B cell (primary cell): Measurements from ENCODE around the gene GRM8. TPM values are rescaled to one million over a fixed set of nuclear protein-coding genes. Genes with fewer than 3 reads are reported as not detected.

Experiments
- ATAC-seq: fragments of 200-7000 bp; cut with Tn5 transposase; one replicate; pipeline ENCODE4 v1.10.0; 2021; ENCODE audit warnings: low read depth, mild to moderate bottlenecking, moderate number of reproducible peaks, moderate library complexity
- CTCF ChIA-PET: fragments of 350-600 bp; sonication (Branson Sonifier 250); formaldehyde crosslinking; loops from one replicate; lab custom pipeline; 2021; ENCODE audit warnings: antibody characterized with exemption, inconsistent platforms; lab: Charles Lee
- POLR2A ChIA-PET: fragments of 350-600 bp; sonication (Branson Sonifier 250); formaldehyde crosslinking; loops from one replicate; lab custom pipeline; 2021; ENCODE audit warnings: antibody characterized with exemption; lab: Charles Lee
- DNase-seq: peaks from one replicate; pipeline ENCODE4 v3.0.0; 2013
- H2AFZ ChIP-seq: 2 replicates; pipeline ENCODE4 v1.6.1; 2012; ENCODE audit warnings: mild to moderate bottlenecking, low read depth, low read length; ENCODE audit not compliant: insufficient read depth, poor library complexity, severe bottlenecking
- H3K27ac ChIP-seq, 2 donors: 1 replicate in 1 of 2; 2 replicates in 1 of 2; pipeline ENCODE4 v1.5.1; 2012 to 2013; ENCODE audit warnings: low read length in 2 of 2, mild to moderate bottlenecking in 2 of 2, moderate library complexity in 1 of 2
- H3K27me3 ChIP-seq, 4 experiments: fragments of 200-600 bp in 1 of 4; sonication (generic) in 1 of 4; replicated peaks in 1 of 4; 1 replicate in 2 of 4; 2 replicates in 2 of 4; pipeline versions ENCODE4 v1.6.1 to v1.7.0; 2013 to 2016; ENCODE audit warnings: low read length in 3 of 4, mild to moderate bottlenecking in 2 of 4, mixed read lengths in 1 of 4, moderate library complexity in 1 of 4; ENCODE audit not compliant: insufficient read depth in 4 of 4, control insufficient read depth in 3 of 4; ENCODE audit errors: control extremely low read depth in 1 of 4
- H3K36me3 ChIP-seq, 2 experiments: replicated peaks in 1 of 2; 1 replicate in 1 of 2; 2 replicates in 1 of 2; pipeline versions ENCODE4 v1.6.1 to v1.7.1; 2013; ENCODE audit warnings: low read length in 1 of 2; ENCODE audit not compliant: insufficient read depth in 2 of 2, control insufficient read depth in 1 of 2; ENCODE audit errors: control extremely low read depth in 1 of 2, extremely low read depth in 1 of 2
- H3K4me1 ChIP-seq, 2 donors: fragments of 200-600 bp in 1 of 2; sonication (generic) in 1 of 2; 1 replicate in 1 of 2; 2 replicates in 1 of 2; pipeline versions ENCODE4 v1.5.1 to v1.6.1; 2013 to 2017; ENCODE audit warnings: low read length in 2 of 2; ENCODE audit not compliant: control insufficient read depth in 2 of 2, insufficient read depth in 2 of 2
- H3K4me2 ChIP-seq: replicated peaks from 2 replicates; pipeline ENCODE3; 2012; ENCODE audit warnings: mild to moderate bottlenecking, low read depth, low read length; ENCODE audit not compliant: poor library complexity, severe bottlenecking
- H3K4me3 ChIP-seq, 5 experiments: fragments of 200-600 bp in 1 of 5; sonication (generic) in 1 of 5; 1 replicate in 3 of 5; 2 replicates in 2 of 5; pipeline versions ENCODE4 v1.5.1 to v1.7.0; 2011 to 2016; ENCODE audit warnings: low read length in 4 of 5, mild to moderate bottlenecking in 4 of 5, low read depth in 2 of 5, control low read depth in 1 of 5, moderate library complexity in 1 of 5; ENCODE audit not compliant: insufficient read depth in 1 of 5; ENCODE audit errors: control extremely low read depth in 1 of 5, extremely low read depth in 1 of 5
- H3K79me2 ChIP-seq: fragments of 200-600 bp; sonication (generic); one replicate; pipeline ENCODE4 v1.6.0; 2016; ENCODE audit warnings: low read length; ENCODE audit not compliant: control insufficient read depth, insufficient read depth
- H3K9ac ChIP-seq: fragments of 200-600 bp; sonication (generic); 2 replicates; pipeline ENCODE4 v1.6.1; 2017; ENCODE audit warnings: mild to moderate bottlenecking, low read length, moderate library complexity
- H3K9me3 ChIP-seq, 3 donors: one replicate each; pipeline versions ENCODE4 v1.6.1 to v1.7.1; 2013; ENCODE audit warnings: low read length in 2 of 3; ENCODE audit not compliant: control insufficient read depth in 2 of 3, insufficient read depth in 1 of 3; ENCODE audit errors: control extremely low read depth in 1 of 3
- H4K20me1 ChIP-seq: 2 replicates; pipeline ENCODE4 v1.6.0; 2012; ENCODE audit warnings: mild to moderate bottlenecking, low read length; ENCODE audit not compliant: insufficient read depth, control insufficient read depth, poor library complexity, severe bottlenecking
- H3K27ac Mint-ChIP-seq: one replicate; pipeline ENCODE4 v1.8.0; 2021; ENCODE audit warnings: mixed read lengths
- H3K27me3 Mint-ChIP-seq: one replicate; pipeline ENCODE4 v1.8.0; 2021; ENCODE audit warnings: mixed read lengths
- H3K4me1 Mint-ChIP-seq: one replicate; pipeline ENCODE4 v1.8.0; 2021; ENCODE audit warnings: mixed read lengths
- H3K4me3 Mint-ChIP-seq: one replicate; pipeline ENCODE4 v1.8.0; 2021; ENCODE audit warnings: mixed read lengths
- H3K9me3 Mint-ChIP-seq: one replicate; pipeline ENCODE4 v1.8.0; 2022; ENCODE audit warnings: mixed read lengths; ENCODE audit not compliant: insufficient read depth
- CTCF ChIP-seq: fragments of 200-600 bp; IDR thresholded peaks from one replicate; pipeline ENCODE4 v1.8.0; 2022; ENCODE audit warnings: antibody characterized with exemption, mild to moderate bottlenecking
- EZH2 ChIP-seq: IDR thresholded peaks from 2 replicates; pipeline ENCODE4 v1.6.1; 2012; ENCODE audit warnings: borderline replicate concordance, low read depth, mild to moderate bottlenecking, moderate library complexity, low read length; ENCODE audit not compliant: insufficient read depth, poor library complexity, severe bottlenecking
- whole genome bisulfite sequencing: methylation state at CpG from one replicate; pipeline ENCODE4 v1.1.5; 2013; ENCODE audit warnings: missing lambda C conversion rate; ENCODE audit not compliant: insufficient coverage; 5-methylcytosine and 5-hydroxymethylcytosine counted together
- intact Hi-C: fragments of 100-400 bp; cut with micrococcal nuclease; formaldehyde crosslinking; loops from one replicate; pipeline ENCODE4 v1.10.0; 2022
- polyA plus RNA-seq: library from polyadenylated mRNA; depleted of rRNA; stranded (reverse); fragments of >200 nt; gene quantifications from 2 replicates; pipeline ENCODE4 v1.2.3, GENCODE V29; 2012
- total RNA-seq, 2 donors: library from RNA; stranded (reverse); fragments of 120-200 nt in 1 of 2; gene quantifications; 1 replicate in 1 of 2; 2 replicates in 1 of 2; pipeline versions ENCODE4 v1.2.3 to v1.2.4, GENCODE V29; 2013 to 2022

Gene GRM8
- total and polyA plus RNA-seq, 2 donors (not counting 1 experiment from before 2014, with no cell fraction given): not detected

- Histone ChIP-seq H2AFZ (no peak overlapping the region), H3K4me1 (no peaks in the 10 kb centered on the region), H3K9ac (no peak overlapping the region), H3K27me3 (no peaks in the 10 kb centered on the region), H3K4me2 (no peak overlapping the region), H3K9me3 (peaks cover 0 to 14% (median 0%) of the 10 kb centered on the region in 3 donors), H4K20me1 (no peaks in the 10 kb centered on the region), H3K27ac (no peak overlapping the region), H3K79me2 (no peaks in the 10 kb centered on the region), H3K4me3 (no peak overlapping the region), H3K36me3 (no peaks in the 10 kb centered on the region)
- intact Hi-C loops: no loop called here
- TF ChIP-seq EZH2 (no peak), CTCF (no peak)
- Mint-ChIP-seq H3K4me1 (no peaks in the 10 kb centered on the region), H3K4me3 (no peak overlapping the region), H3K27me3 (no peaks in the 10 kb centered on the region), H3K9me3 (no peaks in the 10 kb centered on the region), H3K27ac (no peak overlapping the region)
- CTCF ChIA-PET: no interaction called here
- POLR2A ChIA-PET: no interaction called here
- no peak for ATAC-seq
- no peak for DNase-seq
Measured at GRCh38 chr7:126959649-126960048, 293.1 kb downstream of the GRM8 start.

GRCh38 chr7:126958367-126958766 lies 294.4 kb downstream of the GRM8 start:
- no peak overlapping the region for H3K4me3 ChIP-seq
- ChIA-PET POLR2A (no interaction called here), CTCF (interaction anchor here (1.1 kb wide), 1 partner anchor 11 kb away, joined by 3 read pairs; no protein-coding TSS in a partner anchor)
- no peak overlapping the region for H3K9ac ChIP-seq
- no peaks in the 10 kb centered on the region for H4K20me1 ChIP-seq
- no peak overlapping the region for H3K4me3 Mint-ChIP-seq
- no peaks in the 10 kb centered on the region for H3K4me1 ChIP-seq
- no peak overlapping the region for H2AFZ ChIP-seq
- H3K27me3 Mint-ChIP-seq: no peaks in the 10 kb centered on the region
- H3K9me3 ChIP-seq: peaks cover 0 to 14% (median 0%) of the 10 kb centered on the region in 3 donors
- intact Hi-C loops: no loop called here
- H3K27ac Mint-ChIP-seq: no peak overlapping the region
- 93% methylated on average over 11 of the region's 17 CpGs for WGBS
- no peaks in the 10 kb centered on the region for H3K79me2 ChIP-seq
- no peaks in the 10 kb centered on the region for H3K4me1 Mint-ChIP-seq
- no peaks in the 10 kb centered on the region for H3K27me3 ChIP-seq
- ATAC-seq (no peak), DNase-seq (no peak)
- no peak overlapping the region for H3K27ac ChIP-seq
- no peaks in the 10 kb centered on the region for H3K36me3 ChIP-seq
- H3K9me3 Mint-ChIP-seq: no peaks in the 10 kb centered on the region
- H3K4me2 ChIP-seq: no peak overlapping the region
- TF ChIP-seq EZH2 (no peak), CTCF (no peak)
